Thymus (tissue), 11 donors: ENCODE results near the gene YPEL1. TPM values are rescaled to one million over a fixed set of nuclear protein-coding genes. Genes with fewer than 3 reads are reported as not detected.

ENCODE experiments used
- DNase-seq, 9 donors: peaks; one replicate each; pipeline ENCODE4 v3.0.0-alpha.2; 2013; ENCODE audit warnings: low spot score in 9 of 9, low read depth in 6 of 9, missing footprints in 1 of 9
- H3K27ac ChIP-seq, 2 donors: one replicate each; pipeline ENCODE4 v1.5.1; 2013; ENCODE audit warnings: control low read depth in 1 of 2, low read depth in 1 of 2, low read length in 1 of 2, mild to moderate bottlenecking in 1 of 2, moderate library complexity in 1 of 2
- H3K27me3 ChIP-seq, 2 donors: one replicate each; pipeline ENCODE4 v1.5.1; 2013; ENCODE audit warnings: low read length in 1 of 2; ENCODE audit not compliant: control insufficient read depth in 2 of 2, insufficient read depth in 1 of 2
- H3K36me3 ChIP-seq, 2 donors: one replicate each; pipeline ENCODE4 v1.5.1; 2013; ENCODE audit warnings: low read length in 1 of 2, mild to moderate bottlenecking in 1 of 2, moderate library complexity in 1 of 2; ENCODE audit not compliant: control insufficient read depth in 2 of 2, insufficient read depth in 2 of 2
- H3K4me1 ChIP-seq, 2 donors: one replicate each; pipeline ENCODE4 v1.5.1; 2013; ENCODE audit warnings: low read length in 2 of 2; ENCODE audit not compliant: control insufficient read depth in 2 of 2, insufficient read depth in 2 of 2
- H3K4me3 ChIP-seq, 2 donors: one replicate each; pipeline ENCODE4 v1.5.1; 2013; ENCODE audit warnings: low read length in 2 of 2, control low read depth in 1 of 2, mild to moderate bottlenecking in 1 of 2
- H3K9me3 ChIP-seq, 2 donors: one replicate each; pipeline ENCODE4 v1.5.1; 2013; ENCODE audit warnings: low read length in 1 of 2, mild to moderate bottlenecking in 1 of 2; ENCODE audit not compliant: control insufficient read depth in 2 of 2, insufficient read depth in 1 of 2
- WGBS: extraction: QIAGEN DNeasy Blood & Tissue Kit; methylation state at CpG from one replicate; pipeline ENCODE4 v1.1.7; 2013; 5-methylcytosine and 5-hydroxymethylcytosine counted together
- polyA plus RNA-seq: library from polyadenylated mRNA; stranded (reverse); fragments of 200-250 nt; gene quantifications from one replicate; pipeline ENCODE4 v1.2.3, GENCODE V29; 2013
- total RNA-seq: library from RNA; stranded (reverse); fragments of 120-200 nt; gene quantifications from one replicate; pipeline ENCODE4 v1.2.4, GENCODE V29; 2013
- donor health status: healthy.

Gene YPEL1
- total and polyA plus RNA-seq, 2 donors = 9.1 to 14.2 TPM

- Histone ChIP-seq H3K4me1 (peaks cover 0 to 4% of the 10 kb centered on the region in 2 donors), H3K4me3 (no peak overlapping the region), H3K9me3 (no peaks in the 10 kb centered on the region), H3K27me3 (no peaks in the 10 kb centered on the region), H3K27ac (no peak overlapping the region), H3K36me3 (peaks cover 41% of the 10 kb centered on the region in 2 donors)
- no peak for DNase-seq
- WGBS = 96% methylated on average over 8 of the region's 8 CpGs
Observed at GRCh38 chr22:21709688-21710087, 25.9 kb downstream of the YPEL1 start.

GRCh38 chr22:21708960-21709359, 26.6 kb downstream of the YPEL1 start:
- Histone ChIP-seq H3K27ac (no peak overlapping the region), H3K27me3 (no peaks in the 10 kb centered on the region), H3K36me3 (peaks cover 35 to 37% of the 10 kb centered on the region in 2 donors), H3K9me3 (no peaks in the 10 kb centered on the region), H3K4me3 (no peak overlapping the region), H3K4me1 (peaks cover 0 to 4% of the 10 kb centered on the region in 2 donors)
- WGBS = 97% methylated on average over 6 of the region's 6 CpGs
- no peak for DNase-seq

GRCh38 chr22:21707677-21708076, 27.9 kb downstream of the YPEL1 start:
- DNase-seq = no peak
- Histone ChIP-seq H3K4me1 (no peaks in the 10 kb centered on the region), H3K27me3 (no peaks in the 10 kb centered on the region), H3K27ac (no peak overlapping the region), H3K36me3 (peaks cover 45 to 47% of the 10 kb centered on the region in 2 donors), H3K9me3 (no peaks in the 10 kb centered on the region), H3K4me3 (no peak overlapping the region)
- 96% methylated on average over 3 of the region's 3 CpGs for WGBS

GRCh38 chr22:21703684-21704316, 31.8 kb downstream of the YPEL1 start:
- H3K27ac ChIP-seq = no peak overlapping the region
- no peaks in the 10 kb centered on the region for H3K4me1 ChIP-seq
- no peaks in the 10 kb centered on the region for H3K27me3 ChIP-seq
- 98% methylated on average over 31 of the region's 31 CpGs for WGBS
- H3K4me3 ChIP-seq = no peak overlapping the region
- DNase-seq = no peak
- H3K36me3 ChIP-seq = peaks cover 55 to 64% of the 10 kb centered on the region in 2 donors
- no peaks in the 10 kb centered on the region for H3K9me3 ChIP-seq

GRCh38 chr22:21702700-21703683, 32.6 kb downstream of the YPEL1 start:
- no peaks in the 10 kb centered on the region for H3K9me3 ChIP-seq
- H3K36me3 ChIP-seq = peaks cover 59 to 70% of the 10 kb centered on the region in 2 donors
- DNase-seq = no peak
- H3K27me3 ChIP-seq = no peaks in the 10 kb centered on the region
- H3K27ac ChIP-seq = no peak overlapping the region
- WGBS = 95% methylated on average over 30 of the region's 30 CpGs
- H3K4me3 ChIP-seq = no peak overlapping the region
- no peaks in the 10 kb centered on the region for H3K4me1 ChIP-seq

- DNase-seq = no peak
- no peak overlapping the region for H3K4me3 ChIP-seq
Observed at GRCh38 chr22:21702094-21702493, 33.5 kb downstream of the YPEL1 start.

GRCh38 chr22:21701384-21701971, 34.1 kb downstream of the YPEL1 start:
- 96% methylated on average over 7 of the region's 7 CpGs for WGBS
- Histone ChIP-seq H3K36me3 (peaks cover 66 to 78% of the 10 kb centered on the region in 2 donors), H3K4me3 (no peak overlapping the region)

More at GRCh38 chr22:21702094-21702493, 33.5 kb downstream of the YPEL1 start:
- WGBS = 97% methylated on average over 6 of the region's 6 CpGs
- Histone ChIP-seq H3K4me1 (no peaks in the 10 kb centered on the region), H3K27ac (no peak overlapping the region), H3K9me3 (no peaks in the 10 kb centered on the region), H3K27me3 (no peaks in the 10 kb centered on the region), H3K36me3 (peaks cover 60 to 73% of the 10 kb centered on the region in 2 donors)

GRCh38 chr22:21700822-21701221, 34.8 kb downstream of the YPEL1 start:
- Histone ChIP-seq H3K4me3 (no peak overlapping the region), H3K36me3 (peaks cover 71 to 83% of the 10 kb centered on the region in 2 donors), H3K27me3 (no peaks in the 10 kb centered on the region), H3K27ac (no peak overlapping the region), H3K4me1 (no peaks in the 10 kb centered on the region), H3K9me3 (no peaks in the 10 kb centered on the region)
- 98% methylated on average over 6 of the region's 6 CpGs for WGBS
- no peak for DNase-seq

More at GRCh38 chr22:21701384-21701971, 34.1 kb downstream of the YPEL1 start:
- Histone ChIP-seq H3K27ac (no peak overlapping the region), H3K9me3 (no peaks in the 10 kb centered on the region), H3K4me1 (no peaks in the 10 kb centered on the region), H3K27me3 (no peaks in the 10 kb centered on the region)
- DNase-seq = no peak

- no peak overlapping the region for H3K4me3 ChIP-seq
- DNase-seq = no peak
- 95% methylated on average over 3 of the region's 3 CpGs for WGBS
- H3K27ac ChIP-seq = no peak overlapping the region
- H3K27me3 ChIP-seq = no peaks in the 10 kb centered on the region
- H3K9me3 ChIP-seq = no peaks in the 10 kb centered on the region
- no peaks in the 10 kb centered on the region for H3K4me1 ChIP-seq
- H3K36me3 ChIP-seq = peaks cover 77 to 87% of the 10 kb centered on the region in 2 donors
Observed at GRCh38 chr22:21699643-21700042, 36.0 kb downstream of the YPEL1 start.
